NCI-H146 treated with DMSO at 0.1 percent for 48 hours (cell line): ENCODE results near the gene LY6G6D.

Experiments used
- DNase-seq: peaks from one replicate; lab custom pipeline; 2025; ENCODE audit not compliant: unreplicated experiment; lab: John Stamatoyannopoulos, UW

LY6G6D gene

GRCh38 chr6:31734247-31734820, 19.2 kb downstream of the LY6G6D start:
- DNase-seq: no peak

- no peak for DNase-seq
These were observed 19.8 kb downstream of the LY6G6D start for GRCh38 chr6:31734821-31735406.

GRCh38 chr6:31736021-31736767, 21.0 kb downstream of the LY6G6D start, which contains the start of gene CLIC1:
Gene CLIC1, minus strand, starts transcription at chr6:31736530. Its CDS starts 230 bp downstream, at chr6:31736300.
- DNase-seq: peak; percentile 57

- no peak for DNase-seq
These were observed 21.7 kb downstream of the LY6G6D start for GRCh38 chr6:31736768-31737314.

- DNase-seq: peak; percentile 77
These were observed 22.3 kb downstream of the LY6G6D start for GRCh38 chr6:31737315-31737990.

GRCh38 chr6:31737991-31738979, 23.1 kb downstream of the LY6G6D start:
- DNase-seq: peak; percentile 43

- peak; percentile 97 for DNase-seq
These were observed 24.7 kb downstream of the LY6G6D start, which contains the start of gene MSH5 for GRCh38 chr6:31739639-31740396. Gene MSH5, plus strand, starts transcription at chr6:31740005. Its CDS starts 462 bp downstream, at chr6:31740467.

- DNase-seq: no peak
These were observed 25.5 kb downstream of the LY6G6D start for GRCh38 chr6:31740397-31741223.

- DNase-seq: no peak
These were observed 26.7 kb downstream of the LY6G6D start for GRCh38 chr6:31741815-31742214.

GRCh38 chr6:31742894-31743293, 27.7 kb downstream of the LY6G6D start:
- DNase-seq: no peak

GRCh38 chr6:31744422-31744821, 29.3 kb downstream of the LY6G6D start:
- no peak for DNase-seq

GRCh38 chr6:31749301-31750036, 34.3 kb downstream of the LY6G6D start:
- DNase-seq: no peak

GRCh38 chr6:31750411-31751022, 35.4 kb downstream of the LY6G6D start:
- DNase-seq: no peak

GRCh38 chr6:31752739-31753319, 37.7 kb downstream of the LY6G6D start:
- DNase-seq: no peak

GRCh38 chr6:31758281-31758680, 43.1 kb downstream of the LY6G6D start:
- DNase-seq: no peak

- no peak for DNase-seq
These were observed 45.6 kb downstream of the LY6G6D start for GRCh38 chr6:31760790-31761189.

- no peak for DNase-seq
These were observed 46.2 kb downstream of the LY6G6D start for GRCh38 chr6:31761343-31761742.
